ENCODE results near the gene CNNM3.

CNNM3 gene

DNA sequence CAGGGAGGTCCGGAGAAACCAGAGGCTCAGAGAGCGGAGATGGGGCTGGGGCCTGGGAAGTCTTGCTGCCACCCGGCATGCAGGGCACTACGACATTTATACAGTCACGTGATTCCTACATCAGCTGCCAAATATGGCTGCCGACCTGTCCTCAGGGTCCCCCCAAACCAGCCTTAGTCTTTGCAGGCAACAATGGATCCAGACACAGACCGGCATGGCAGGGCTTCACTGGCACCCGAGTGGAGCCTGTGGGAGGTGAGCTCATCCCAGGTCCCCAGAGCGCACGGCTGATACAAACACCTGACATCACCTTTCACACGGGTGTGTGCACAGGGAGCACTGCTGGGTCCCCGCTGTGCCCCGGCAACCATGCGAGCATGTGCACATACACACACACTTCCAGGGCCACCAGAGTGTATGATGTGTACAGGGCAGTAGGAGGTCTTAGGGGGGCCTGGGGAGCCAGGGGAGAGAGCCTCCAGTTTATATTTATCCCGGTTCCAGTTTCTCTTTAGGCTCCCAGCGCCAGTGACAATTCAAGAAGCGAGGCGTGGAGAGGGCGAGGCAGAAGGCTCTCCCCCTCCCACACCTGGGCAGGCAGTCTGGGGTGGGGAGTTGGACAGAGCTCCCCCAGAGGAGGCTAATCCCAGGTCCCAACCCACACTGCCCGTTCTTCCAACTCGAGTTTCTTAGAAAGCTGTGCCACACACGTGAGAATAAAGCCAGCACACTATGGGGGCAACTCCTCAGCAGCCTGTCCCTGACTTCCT is 51.1 kb downstream of the CNNM3 start:
- TF ChIP-seq, protein P1, sequence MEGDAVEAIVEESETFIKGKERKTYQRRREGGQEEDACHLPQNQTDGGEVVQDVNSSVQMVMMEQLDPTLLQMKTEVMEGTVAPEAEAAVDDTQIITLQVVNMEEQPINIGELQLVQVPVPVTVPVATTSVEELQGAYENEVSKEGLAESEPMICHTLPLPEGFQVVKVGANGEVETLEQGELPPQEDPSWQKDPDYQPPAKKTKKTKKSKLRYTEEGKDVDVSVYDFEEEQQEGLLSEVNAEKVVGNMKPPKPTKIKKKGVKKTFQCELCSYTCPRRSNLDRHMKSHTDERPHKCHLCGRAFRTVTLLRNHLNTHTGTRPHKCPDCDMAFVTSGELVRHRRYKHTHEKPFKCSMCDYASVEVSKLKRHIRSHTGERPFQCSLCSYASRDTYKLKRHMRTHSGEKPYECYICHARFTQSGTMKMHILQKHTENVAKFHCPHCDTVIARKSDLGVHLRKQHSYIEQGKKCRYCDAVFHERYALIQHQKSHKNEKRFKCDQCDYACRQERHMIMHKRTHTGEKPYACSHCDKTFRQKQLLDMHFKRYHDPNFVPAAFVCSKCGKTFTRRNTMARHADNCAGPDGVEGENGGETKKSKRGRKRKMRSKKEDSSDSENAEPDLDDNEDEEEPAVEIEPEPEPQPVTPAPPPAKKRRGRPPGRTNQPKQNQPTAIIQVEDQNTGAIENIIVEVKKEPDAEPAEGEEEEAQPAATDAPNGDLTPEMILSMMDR (IDR thresholded peaks at IDR 0.05; ENCODE audit: low read depth, low read length) = no peak
- Histone ChIP-seq H3K9me3 (no peaks in the 10 kb centered on the region), H3K4me1 (no peaks in the 10 kb centered on the region), H3K4me3 (ENCODE audit: low read depth, low read length) (no peak overlapping the region), H3K36me3 (peaks cover 5% of the 10 kb centered on the region), H3K27me3 (no peaks in the 10 kb centered on the region)
- no peak for DNase-seq

GRCh38 chr2:96867756-96868554 is 51.9 kb downstream of the CNNM3 start:
- H3K4me3 ChIP-seq (ENCODE audit: low read depth, low read length) = peak overlapping the region; percentile 69
- H3K4me1 ChIP-seq = no peaks in the 10 kb centered on the region
- H3K9me3 ChIP-seq = no peaks in the 10 kb centered on the region
- TF ChIP-seq, protein P1 (IDR thresholded peaks at IDR 0.05; ENCODE audit: low read depth, low read length) = no peak
- H3K27me3 ChIP-seq = no peaks in the 10 kb centered on the region
- no peak for DNase-seq
- H3K36me3 ChIP-seq = peaks cover 5% of the 10 kb centered on the region

DNA sequence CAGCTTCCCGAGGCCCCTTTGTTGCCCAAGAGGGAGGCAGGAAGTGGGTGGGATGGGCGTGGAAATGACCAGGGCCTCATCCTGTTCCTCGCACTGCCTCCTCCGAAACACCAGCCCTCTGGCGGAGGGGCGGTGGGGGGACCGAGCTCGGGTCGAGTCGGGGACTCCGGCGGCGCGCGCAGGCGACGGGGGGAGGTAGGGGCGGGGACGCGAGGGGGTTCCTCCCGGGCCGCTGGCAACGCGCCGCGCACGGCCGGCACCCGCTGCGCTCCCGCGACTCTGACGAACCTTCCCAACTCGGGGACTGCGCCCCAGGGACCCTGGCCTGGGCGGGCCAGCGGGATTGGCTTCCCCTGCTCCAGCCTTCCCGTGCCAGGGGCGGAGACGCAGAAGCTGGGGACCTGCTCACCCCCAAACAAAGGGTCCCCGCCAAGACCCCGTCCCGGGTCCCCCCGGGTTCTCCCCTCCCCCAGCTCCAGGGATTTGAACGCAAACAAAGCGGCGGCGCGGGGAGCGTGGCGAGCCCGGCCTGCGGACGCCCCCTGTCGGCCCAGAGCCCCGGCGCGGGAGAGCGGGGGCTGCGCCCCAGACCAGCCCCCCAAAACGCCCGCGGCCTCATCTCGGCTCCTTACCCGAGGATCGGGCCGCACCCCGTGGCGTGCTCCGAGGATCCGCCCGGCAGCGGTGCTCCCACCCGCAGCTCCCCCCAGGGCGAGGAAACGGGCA is 52.6 kb downstream of the CNNM3 start:
- Histone ChIP-seq H3K36me3 (peaks cover 5% of the 10 kb centered on the region), H3K9me3 (no peaks in the 10 kb centered on the region), H3K4me3 (ENCODE audit: low read depth, low read length) (peak overlapping the region; percentile 69), H3K4me1 (no peaks in the 10 kb centered on the region), H3K27me3 (no peaks in the 10 kb centered on the region)
- TF ChIP-seq, protein P1 (IDR thresholded peaks at IDR 0.05; ENCODE audit: low read depth, low read length) = peak; percentile 35; the same call in 1 of the 2 replicates
- peak; percentile 84 for DNase-seq

DNA sequence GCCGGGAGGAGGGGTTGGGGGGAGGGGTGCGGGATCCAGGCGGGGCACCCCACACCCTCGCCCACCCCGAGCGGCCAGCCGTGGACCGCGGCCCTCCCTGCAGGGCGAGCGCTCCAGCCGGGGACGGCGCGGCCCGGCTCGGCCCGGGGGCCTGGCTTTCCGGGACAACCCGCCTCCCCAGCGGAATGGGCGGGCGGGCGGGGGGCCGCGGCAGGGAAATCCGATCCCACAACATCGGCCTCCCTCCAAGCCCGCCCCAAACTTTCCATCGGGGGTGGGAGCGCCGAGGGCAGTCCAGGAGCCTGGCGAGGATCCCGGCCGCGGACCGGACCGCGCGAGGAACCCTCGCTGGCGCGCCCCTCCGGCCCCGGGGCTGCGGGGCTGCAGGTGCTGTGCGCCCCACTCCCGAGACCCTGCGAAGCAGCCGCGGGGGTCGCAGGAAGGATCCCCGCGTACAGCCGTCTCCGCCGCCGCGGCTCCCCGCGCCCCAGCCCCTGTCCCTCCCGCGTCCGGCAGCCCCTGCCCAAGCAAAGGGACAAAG is 53.3 kb downstream of the CNNM3 start:
- peak overlapping the region; percentile 69 for H3K4me3 ChIP-seq (ENCODE audit: low read depth, low read length)
- DNase-seq = peak; percentile 36
- peaks cover 4% of the 10 kb centered on the region for H3K4me1 ChIP-seq
- TF ChIP-seq, protein P1 (IDR thresholded peaks at IDR 0.05; ENCODE audit: low read depth, low read length) = no peak
- H3K27me3 ChIP-seq = no peaks in the 10 kb centered on the region
- H3K36me3 ChIP-seq = peaks cover 5% of the 10 kb centered on the region
- no peaks in the 10 kb centered on the region for H3K9me3 ChIP-seq

DNA sequence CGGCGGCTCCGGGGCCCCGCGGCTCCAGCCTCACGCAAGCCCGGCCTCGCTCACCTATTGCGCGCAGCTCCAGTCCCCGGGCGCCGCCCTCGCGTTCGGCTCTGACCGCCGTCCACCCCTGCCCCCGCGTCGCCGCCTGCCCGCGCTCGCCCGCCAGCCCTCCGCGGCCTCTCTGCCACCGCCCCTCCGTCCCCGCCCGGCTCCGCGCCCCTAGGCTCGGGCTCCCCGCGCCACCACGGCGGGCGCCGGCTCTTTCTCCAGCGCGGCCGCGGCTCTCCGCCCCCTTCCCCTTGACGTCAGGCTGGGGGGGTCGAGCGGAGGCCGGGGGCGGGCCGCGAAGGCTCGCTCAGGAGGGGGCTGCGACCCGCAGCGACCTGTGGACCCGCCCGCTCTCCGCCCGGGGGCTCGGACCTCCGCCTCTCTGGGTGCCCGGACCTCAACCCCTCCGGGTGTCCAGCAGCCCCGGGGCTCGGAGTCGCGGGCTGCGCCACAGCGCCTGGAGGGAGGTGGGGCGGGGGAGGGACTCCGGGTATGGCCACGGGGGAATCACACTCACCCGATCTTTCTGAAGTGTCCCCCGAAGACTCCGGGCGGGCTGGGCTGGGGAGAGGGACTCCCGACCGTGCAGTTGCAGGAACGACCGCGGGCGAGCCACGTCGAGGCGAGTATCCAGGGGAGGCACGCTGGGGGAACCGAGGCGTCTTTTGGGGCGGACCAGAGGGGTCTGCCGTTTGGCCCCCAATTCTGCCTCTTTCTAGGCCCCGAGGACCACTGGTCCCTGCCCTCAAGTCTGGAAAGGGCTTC is 54.0 kb downstream of the CNNM3 start, which contains the start of gene SEMA4C:
Gene SEMA4C (minus strand): TSS at position 259 of the 804 bp plus-strand sequence. CDS start 2,194 bp downstream, outside the sequence.
- no peaks in the 10 kb centered on the region for H3K9me3 ChIP-seq
- H3K4me3 ChIP-seq (ENCODE audit: low read depth, low read length) = peak within 1 kb of the TSS; percentile 69
- H3K27me3 ChIP-seq = no peaks in the 10 kb centered on the region
- H3K4me1 ChIP-seq = peaks cover 8% of the 10 kb centered on the region
- peak; percentile 37 for DNase-seq
- TF ChIP-seq, protein P1 (IDR thresholded peaks at IDR 0.05; ENCODE audit: low read depth, low read length) = no peak
- no peaks in the 10 kb centered on the region for H3K36me3 ChIP-seq
